SK-N-MC (cell line): ENCODE measurements around the gene CGAS.

Experiments
- DNase-seq: peaks from one replicate; pipeline ENCODE4 v3.0.0-alpha.2; 2011; ENCODE audit warnings: low read depth, low spot score
- H3K27ac ChIP-seq: fragments of 200-600 bp; sonication (generic); 2 replicates; pipeline ENCODE4 v1.5.1; 2016; ENCODE audit warnings: mixed run types
- H3K36me3 ChIP-seq: fragments of 200-600 bp; sonication (generic); 2 replicates; pipeline ENCODE4 v1.6.1; 2017; ENCODE audit warnings: antibody characterized with exemption, low read length, mixed read lengths; ENCODE audit not compliant: insufficient read depth
- H3K4me3 ChIP-seq: fragments of 200-600 bp; sonication (generic); 2 replicates; pipeline ENCODE4 v1.5.1; 2016
- H3K9ac ChIP-seq: fragments of 200-600 bp; sonication (generic); 2 replicates; pipeline ENCODE4 v1.8.0; 2017; ENCODE audit warnings: mixed run types, mixed read lengths; ENCODE audit not compliant: insufficient read length
- H3K9me3 ChIP-seq: fragments of 200-600 bp; sonication (generic); 2 replicates; pipeline ENCODE4 v1.6.1; 2017; ENCODE audit warnings: low read depth, mild to moderate bottlenecking, antibody characterized with exemption, low read length, moderate library complexity, mixed read lengths
- EZH2 ChIP-seq: fragments of 200-600 bp; sonication (generic); IDR thresholded peaks from one replicate; pipeline ENCODE4 v1.6.1; 2017; ENCODE audit warnings: antibody characterized with exemption
- FOXP2 ChIP-seq: optimal IDR thresholded peaks from 2 replicates; pipeline ENCODE3; 2011; ENCODE audit warnings: mild to moderate bottlenecking, moderate library complexity; ENCODE audit not compliant: insufficient read depth; ENCODE audit errors: extremely low read length, control extremely low read depth
- POLR2AphosphoS5 ChIP-seq: IDR thresholded peaks from 2 replicates; pipeline ENCODE4 v1.6.1; 2012; ENCODE audit warnings: mild to moderate bottlenecking, low read depth, low read length, borderline replicate concordance

Gene CGAS

GRCh38 chr6:73452107-73452461, at the start of gene CGAS:
TSS of gene CGAS (minus strand) at chr6:73452297. CDS start at chr6:73452181, 116 bp downstream.
- Histone ChIP-seq H3K9me3 (no peaks in the 10 kb centered on the region), H3K4me3 (no peak within 1 kb of the TSS), H3K9ac (no peak within 1 kb of the TSS), H3K36me3 (no peaks in the 10 kb centered on the region), H3K27ac (no peak within 1 kb of the TSS)
- TF ChIP-seq POLR2AphosphoS5 = no peak
- no peak for TF ChIP-seq EZH2
- no peak for TF ChIP-seq FOXP2
- DNase-seq = no peak

- Histone ChIP-seq H3K36me3 (peaks cover 65% of the 10 kb centered on the region), H3K9ac (no peak overlapping the region), H3K27ac (no peak overlapping the region), H3K4me3 (no peak overlapping the region), H3K9me3 (no peaks in the 10 kb centered on the region)
- DNase-seq = no peak
- TF ChIP-seq EZH2 = no peak
- TF ChIP-seq POLR2AphosphoS5 = no peak
- TF ChIP-seq FOXP2 = no peak
These were observed 45.8 kb upstream of the CGAS start for GRCh38 chr6:73497915-73498314.

GRCh38 chr6:73491377-73491776, 39.3 kb upstream of the CGAS start:
- TF ChIP-seq EZH2 = no peak
- no peak for TF ChIP-seq POLR2AphosphoS5
- no peak for TF ChIP-seq FOXP2
- Histone ChIP-seq H3K4me3 (no peak overlapping the region), H3K27ac (no peak overlapping the region), H3K36me3 (peaks cover 69% of the 10 kb centered on the region), H3K9ac (no peak overlapping the region), H3K9me3 (no peaks in the 10 kb centered on the region)
- DNase-seq = no peak

- Histone ChIP-seq H3K9me3 (no peaks in the 10 kb centered on the region), H3K36me3 (peaks cover 78% of the 10 kb centered on the region), H3K4me3 (no peak overlapping the region), H3K9ac (no peak overlapping the region), H3K27ac (no peak overlapping the region)
- TF ChIP-seq FOXP2 (no peak), EZH2 (no peak), POLR2AphosphoS5 (no peak)
- no peak for DNase-seq
These were observed 35.4 kb upstream of the CGAS start for GRCh38 chr6:73487473-73487872.

- no peak for DNase-seq
- TF ChIP-seq POLR2AphosphoS5 = no peak
- no peak for TF ChIP-seq EZH2
- no peak for TF ChIP-seq FOXP2
- H3K36me3 ChIP-seq = peaks cover 83% of the 10 kb centered on the region
- no peak overlapping the region for H3K27ac ChIP-seq
- no peak overlapping the region for H3K4me3 ChIP-seq
- no peaks in the 10 kb centered on the region for H3K9me3 ChIP-seq
- H3K9ac ChIP-seq = no peak overlapping the region
These were observed 32.3 kb upstream of the CGAS start for GRCh38 chr6:73484438-73484837.

- DNase-seq = no peak
- Histone ChIP-seq H3K9me3 (no peaks in the 10 kb centered on the region), H3K4me3 (no peak overlapping the region), H3K9ac (no peak overlapping the region), H3K36me3 (peaks cover 80% of the 10 kb centered on the region), H3K27ac (no peak overlapping the region)
- TF ChIP-seq FOXP2 (no peak), EZH2 (no peak), POLR2AphosphoS5 (no peak)
These were observed 29.9 kb upstream of the CGAS start for GRCh38 chr6:73481969-73482368.

GRCh38 chr6:73477407-73477806, 25.3 kb upstream of the CGAS start:
- H3K9me3 ChIP-seq = no peaks in the 10 kb centered on the region
- H3K9ac ChIP-seq = no peak overlapping the region
- TF ChIP-seq EZH2 = no peak
- TF ChIP-seq FOXP2 = no peak
- TF ChIP-seq POLR2AphosphoS5 = no peak
- H3K4me3 ChIP-seq = no peak overlapping the region
- no peak overlapping the region for H3K27ac ChIP-seq
- no peak for DNase-seq
- H3K36me3 ChIP-seq = peaks cover 86% of the 10 kb centered on the region

- no peak overlapping the region for H3K4me3 ChIP-seq
- H3K36me3 ChIP-seq = peaks cover 86% of the 10 kb centered on the region
- no peaks in the 10 kb centered on the region for H3K9me3 ChIP-seq
- no peak overlapping the region for H3K27ac ChIP-seq
- DNase-seq = no peak
- no peak for TF ChIP-seq POLR2AphosphoS5
- no peak for TF ChIP-seq FOXP2
- TF ChIP-seq EZH2 = no peak
- no peak overlapping the region for H3K9ac ChIP-seq
These were observed 24.6 kb upstream of the CGAS start for GRCh38 chr6:73476723-73477122.

- TF ChIP-seq FOXP2 (no peak), POLR2AphosphoS5 (no peak), EZH2 (no peak)
- peaks cover 75% of the 10 kb centered on the region for H3K36me3 ChIP-seq
- H3K9me3 ChIP-seq = no peaks in the 10 kb centered on the region
These were observed 19.7 kb upstream of the CGAS start for GRCh38 chr6:73471686-73472290.

More at GRCh38 chr6:73471686-73472290, 19.7 kb upstream of the CGAS start:
- DNase-seq = no peak
- Histone ChIP-seq H3K27ac (no peak overlapping the region), H3K9ac (no peak overlapping the region), H3K4me3 (no peak overlapping the region)
